Ramos (cell line): ENCODE data around the gene CSTA.
"Not testable (repeated sequence)": the region's sequence is repeated elsewhere in the genome, so short reads cannot be mapped to it uniquely, and the experiment has no call there.

Experiments
- in situ Hi-C: fragments of 300-500 bp; cut with MboI; formaldehyde crosslinking; loops from one replicate; pipeline ENCODE4 v1.14.3; 2022; ENCODE audit warnings: low sequenced_read_pairs; ENCODE audit not compliant: unreplicated experiment

Gene CSTA

DNA sequence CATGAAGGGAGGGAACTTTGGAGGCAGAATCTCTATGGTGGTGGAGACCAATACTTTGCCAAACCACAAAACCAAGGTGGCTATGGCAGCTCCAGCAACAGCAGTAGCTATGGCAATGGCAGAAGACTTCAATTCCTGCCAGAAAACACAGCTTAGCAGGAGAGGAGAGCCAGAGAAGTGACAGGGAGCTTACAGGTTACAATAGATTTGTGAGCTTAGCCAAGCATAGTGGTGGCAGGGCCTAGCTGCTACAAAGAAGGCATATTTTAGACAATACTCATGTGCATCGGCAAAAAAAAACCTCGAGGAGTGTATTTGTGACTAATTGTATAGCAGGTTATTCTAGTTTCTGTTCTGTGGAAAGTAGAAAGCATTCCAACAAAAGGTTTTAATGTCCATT is 6.4 kb upstream of the CSTA start:
- in situ Hi-C loops = no loop called here

DNA sequence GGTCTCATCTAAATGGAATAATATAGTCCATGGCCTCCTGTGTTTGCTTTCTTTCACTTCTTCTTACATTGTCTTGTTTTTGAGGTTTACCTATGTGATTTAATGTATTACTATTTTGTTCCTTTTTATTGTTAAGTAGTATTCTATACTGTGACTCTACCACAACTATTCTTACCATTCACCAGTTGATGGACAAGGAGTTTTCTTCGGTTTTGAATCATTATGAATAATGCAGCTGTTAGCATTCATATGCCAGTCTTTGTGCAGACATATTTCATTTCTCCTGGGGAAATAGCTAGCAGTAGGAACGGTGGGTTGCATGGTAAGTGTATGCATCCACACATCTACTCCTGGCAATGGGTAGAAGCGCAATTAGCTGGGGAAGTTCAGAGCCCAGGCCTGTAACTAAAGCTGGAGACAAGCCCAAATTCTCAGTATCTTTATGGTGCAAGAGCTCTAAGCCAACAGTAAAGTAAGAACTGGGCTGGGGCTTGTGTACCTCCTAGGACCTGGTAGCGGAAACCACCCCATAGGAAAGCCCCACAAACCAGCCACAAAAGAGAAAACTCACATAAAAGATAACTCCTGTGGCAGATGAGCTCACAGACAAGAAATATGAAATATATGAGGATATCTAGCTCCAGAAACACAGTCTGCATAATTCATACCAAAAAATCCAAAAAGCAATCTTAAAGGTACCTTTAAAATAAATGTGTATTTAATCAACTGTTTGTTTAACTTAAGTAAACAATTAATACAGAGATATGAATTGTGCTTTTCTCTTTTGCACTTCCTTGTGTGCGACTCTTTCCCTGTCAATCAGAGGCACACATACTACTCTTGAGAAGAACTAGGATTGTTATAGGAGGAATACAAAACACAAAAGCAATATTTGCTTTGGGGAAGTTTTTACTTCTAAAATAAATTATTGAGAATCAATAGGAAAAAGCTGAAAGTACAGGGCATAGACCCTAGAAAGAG is 2.7 kb upstream of the CSTA start:
- in situ Hi-C loops = no loop called here

DNA sequence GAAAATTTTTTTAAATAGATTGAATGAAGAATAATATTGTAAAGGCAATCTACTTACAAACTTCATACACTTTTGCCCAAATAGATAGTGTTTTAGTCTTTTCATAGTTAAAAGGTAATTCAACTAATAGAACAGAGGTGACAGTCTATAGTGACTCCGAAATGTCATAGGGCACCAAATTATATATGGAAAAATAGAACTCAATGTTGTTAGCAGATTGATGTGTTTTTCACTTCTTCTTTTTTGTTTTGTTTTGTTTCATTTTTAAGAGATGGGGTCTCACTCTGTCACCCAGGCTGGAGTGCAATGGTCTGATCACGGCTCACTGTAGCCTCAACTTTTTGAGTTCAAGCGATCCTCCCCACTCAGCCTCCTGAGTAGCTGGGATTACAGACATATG is 721 bp downstream of the CSTA start:
- in situ Hi-C loops = no loop called here

DNA sequence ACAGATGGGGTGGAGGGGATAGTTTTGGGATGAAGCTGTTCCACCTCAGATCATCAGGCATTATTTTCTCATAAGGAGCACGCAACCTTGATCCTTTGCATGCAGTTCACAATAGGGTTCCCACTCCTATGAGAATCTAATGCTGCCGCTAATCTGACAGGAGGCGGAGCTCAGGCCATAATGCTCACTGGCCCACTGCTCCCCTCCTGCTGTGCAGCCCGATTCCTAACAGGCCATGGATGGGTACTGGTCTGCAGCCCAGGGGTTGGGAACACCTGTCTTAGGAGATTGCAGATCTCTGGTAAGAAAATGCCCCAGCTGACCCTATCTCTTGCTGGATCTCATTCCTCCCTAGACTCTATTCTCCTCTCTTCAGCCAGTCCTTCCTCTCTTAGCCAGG is 6.8 kb downstream of the CSTA start:
- in situ Hi-C loops = no loop called here

DNA sequence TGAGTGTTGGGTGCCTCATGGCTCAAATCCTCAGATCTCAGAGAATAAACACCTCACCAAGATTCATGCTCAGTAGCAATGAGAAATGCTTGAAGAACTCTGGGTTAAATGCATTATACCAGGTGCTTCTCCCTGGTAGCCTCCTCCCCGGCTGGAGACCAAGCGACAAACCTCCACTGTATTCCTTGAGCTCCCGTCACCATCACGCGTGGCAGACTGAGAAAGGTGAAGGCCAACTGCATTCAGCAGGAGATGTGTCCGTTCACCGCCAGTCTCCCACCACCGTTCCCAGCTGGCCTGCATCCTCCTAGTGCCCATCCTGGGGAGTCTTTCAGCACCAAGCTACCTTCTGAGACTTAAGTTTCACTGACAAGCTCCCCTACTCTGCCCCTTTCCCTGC is 7.5 kb downstream of the CSTA start:
- in situ Hi-C loops = no loop called here

DNA sequence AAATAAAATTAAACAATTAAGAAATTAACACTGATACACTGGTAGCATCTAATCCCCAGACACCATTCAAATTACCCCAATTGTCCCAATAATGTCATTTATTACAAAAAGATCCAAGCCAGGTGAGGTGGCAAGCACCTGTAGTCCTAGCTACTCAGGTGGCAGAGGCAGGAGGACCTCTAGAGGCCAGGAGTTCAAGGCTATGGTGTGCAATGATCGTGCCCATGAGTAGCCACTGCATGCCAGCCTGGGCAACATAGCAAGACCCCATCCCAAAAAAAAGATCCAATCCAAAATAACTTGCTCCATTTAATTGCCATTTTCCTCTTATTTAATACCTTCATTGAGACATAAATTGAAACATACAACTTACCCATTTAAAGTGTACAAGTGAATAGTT is 17.8 kb downstream of the CSTA start:
- in situ Hi-C loops = no loop called here

DNA sequence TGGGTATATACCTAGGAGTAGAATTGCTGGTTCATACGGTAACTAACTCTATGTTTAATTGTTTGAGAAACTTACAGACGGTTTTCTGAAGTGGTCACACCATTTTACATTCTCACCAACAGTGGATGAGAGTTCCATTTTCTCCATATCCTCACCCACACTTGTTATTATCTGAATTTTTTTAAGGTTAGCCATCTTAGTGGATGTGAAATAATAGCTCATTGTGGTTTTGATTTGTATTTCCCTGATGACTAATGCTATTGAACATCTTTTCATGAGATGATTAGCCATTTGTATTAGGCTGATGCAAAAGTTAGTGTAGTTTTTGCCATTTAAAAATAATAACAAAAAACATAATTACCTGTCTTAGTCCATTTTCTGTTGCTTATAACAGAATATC is 18.6 kb downstream of the CSTA start:
- in situ Hi-C loops = no loop called here

DNA sequence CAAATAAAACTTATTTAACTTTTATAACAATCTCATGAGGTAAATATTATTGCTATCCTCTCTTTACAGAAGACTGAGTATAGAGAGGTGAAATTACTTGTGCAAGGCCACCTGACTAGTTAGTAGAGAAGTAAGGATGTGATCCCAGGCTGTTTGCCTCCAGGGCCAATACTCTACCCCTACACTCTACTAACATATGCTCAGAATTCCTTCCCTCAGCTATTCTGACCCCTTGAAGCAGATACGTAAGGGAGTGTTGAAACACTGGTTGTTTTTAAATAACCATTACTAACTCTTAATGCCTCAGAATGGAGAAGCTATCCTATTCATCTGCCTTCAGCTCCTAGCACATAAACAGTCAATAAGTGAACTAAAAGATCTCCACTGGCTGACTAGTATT is 24.1 kb downstream of the CSTA start:
- in situ Hi-C loops = no loop called here

DNA sequence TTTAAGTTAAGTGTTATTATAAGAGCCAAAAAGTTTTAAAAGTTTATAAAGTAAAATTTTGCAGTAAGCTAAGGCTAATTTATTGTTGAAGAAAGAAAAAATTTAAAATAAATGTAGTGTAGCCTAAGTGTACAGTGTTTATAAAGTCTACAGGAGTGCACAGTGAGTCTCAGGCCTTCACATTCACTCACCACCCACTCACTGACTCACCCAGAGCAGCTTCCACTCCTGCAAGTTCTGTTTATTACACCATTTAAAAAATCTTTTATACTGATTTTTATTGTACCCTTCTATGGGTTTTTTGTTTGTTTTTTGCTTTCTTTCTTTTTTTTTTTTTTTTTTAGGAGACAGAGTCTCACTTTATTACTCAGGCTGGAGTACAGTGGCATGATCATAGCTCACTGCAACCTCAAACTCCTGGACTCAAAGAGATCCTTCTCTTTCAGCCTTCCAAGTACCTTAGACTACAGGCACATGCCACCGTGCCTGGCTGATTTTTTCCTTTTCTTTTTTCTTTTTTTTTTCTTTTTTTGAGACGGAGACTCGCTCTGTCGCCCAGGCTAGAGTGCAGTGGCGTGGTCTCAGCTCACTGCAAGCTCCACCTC is 25.9 kb downstream of the CSTA start:
- in situ Hi-C loops = no loop called here

DNA sequence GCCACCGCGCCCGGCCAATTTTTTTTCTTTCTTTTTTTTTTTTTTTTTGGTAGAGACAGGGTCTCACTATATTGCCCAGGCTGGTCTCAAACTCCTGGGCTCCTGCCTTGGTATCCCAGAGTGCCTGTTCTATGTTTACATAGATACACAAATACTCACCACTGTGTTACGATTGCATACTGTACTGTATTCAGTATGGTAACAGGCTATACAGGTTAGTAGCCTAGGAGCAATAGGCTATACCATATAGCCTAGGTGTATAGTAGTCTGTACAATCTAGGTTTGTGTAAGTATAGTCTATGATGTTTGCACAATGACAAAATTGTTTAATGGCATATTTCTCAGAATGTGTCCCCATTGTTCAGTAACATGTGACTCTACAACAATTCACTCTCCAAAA is 26.6 kb downstream of the CSTA start:
- in situ Hi-C loops = no loop called here

DNA sequence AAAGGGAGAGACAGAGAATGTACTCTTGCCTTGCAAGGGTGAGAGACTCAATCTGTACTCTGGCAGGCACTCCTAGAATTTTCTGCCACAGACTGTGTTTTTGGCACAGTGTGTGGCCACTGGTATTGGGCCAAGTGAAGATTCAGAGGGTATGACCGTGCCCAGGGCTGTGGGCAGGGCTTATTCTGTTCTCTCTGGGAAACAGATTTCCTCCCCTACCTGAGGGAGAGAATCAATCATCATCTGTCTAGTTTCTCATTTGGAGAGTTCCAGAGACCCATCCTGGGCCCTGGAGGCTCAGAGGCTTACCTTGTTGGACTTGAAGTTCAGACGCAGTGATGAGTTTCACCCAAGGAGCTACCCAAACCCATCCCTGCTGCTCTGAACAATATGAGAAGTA is 28.2 kb downstream of the CSTA start:
- in situ Hi-C loops = no loop called here

DNA sequence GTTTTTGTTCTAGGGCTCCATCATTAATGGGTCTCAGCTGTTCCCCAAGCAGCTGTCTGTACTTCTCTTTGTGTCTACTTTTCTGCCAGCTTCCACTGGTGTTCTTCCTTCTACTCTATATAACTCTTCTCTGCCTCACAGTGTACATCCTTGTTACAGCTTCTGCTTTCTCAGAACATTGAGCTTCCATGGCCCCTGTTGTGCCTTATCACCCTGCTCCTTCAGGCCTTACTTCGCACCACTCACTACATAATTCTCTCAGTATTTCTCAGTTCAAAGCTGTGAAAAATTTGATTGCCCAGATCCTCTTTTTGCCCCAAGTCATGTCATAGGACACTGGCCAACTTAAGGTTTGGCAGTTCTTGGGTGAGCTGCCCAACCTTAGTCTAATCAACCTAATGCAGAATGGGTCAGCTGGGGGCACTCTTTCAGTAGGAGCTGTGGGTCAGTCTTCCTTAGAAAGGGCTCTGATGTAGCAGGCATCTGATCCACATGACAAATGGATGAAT is 28.9 kb downstream of the CSTA start:
- in situ Hi-C loops = no loop called here

DNA sequence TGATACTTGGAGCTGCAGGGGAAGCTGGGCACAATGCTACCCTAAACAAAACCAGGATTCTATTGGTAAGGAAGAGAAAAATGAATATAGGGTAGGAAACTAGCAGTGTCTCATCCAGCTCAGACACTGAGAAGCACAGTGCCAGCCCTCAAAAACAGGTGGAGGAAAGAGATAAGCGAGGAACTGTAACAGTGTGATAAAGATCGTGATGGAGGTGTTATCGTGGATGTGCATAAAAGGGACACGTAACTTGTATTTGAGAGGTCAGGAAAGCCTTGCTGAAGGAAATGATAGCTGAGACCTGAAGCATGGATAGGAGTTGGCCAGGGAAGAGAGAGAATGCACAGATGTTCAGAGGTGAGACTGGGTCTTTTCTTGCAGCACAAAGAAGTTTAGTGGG is 30.6 kb downstream of the CSTA start:
- in situ Hi-C loops = no loop called here

DNA sequence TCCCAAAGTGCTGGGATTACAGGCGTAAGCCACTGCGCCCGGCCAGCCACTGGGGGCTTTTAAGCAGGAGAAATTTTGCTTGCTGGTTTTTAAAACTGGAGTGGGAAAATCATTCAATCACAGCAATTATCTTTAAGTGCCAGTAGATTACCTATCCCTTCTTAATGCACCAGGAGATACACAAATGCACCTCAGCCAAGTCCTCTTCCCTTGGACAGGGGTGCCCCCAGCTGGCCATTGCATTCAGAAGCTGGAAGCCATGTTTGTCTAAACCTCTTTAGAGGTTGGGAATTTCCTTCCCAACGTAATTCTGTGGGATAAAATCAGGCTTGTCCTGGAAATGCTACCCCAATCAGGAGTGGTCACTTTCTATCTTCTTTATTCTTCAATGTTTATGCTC is 31.4 kb downstream of the CSTA start:
- in situ Hi-C loops = no loop called here

DNA sequence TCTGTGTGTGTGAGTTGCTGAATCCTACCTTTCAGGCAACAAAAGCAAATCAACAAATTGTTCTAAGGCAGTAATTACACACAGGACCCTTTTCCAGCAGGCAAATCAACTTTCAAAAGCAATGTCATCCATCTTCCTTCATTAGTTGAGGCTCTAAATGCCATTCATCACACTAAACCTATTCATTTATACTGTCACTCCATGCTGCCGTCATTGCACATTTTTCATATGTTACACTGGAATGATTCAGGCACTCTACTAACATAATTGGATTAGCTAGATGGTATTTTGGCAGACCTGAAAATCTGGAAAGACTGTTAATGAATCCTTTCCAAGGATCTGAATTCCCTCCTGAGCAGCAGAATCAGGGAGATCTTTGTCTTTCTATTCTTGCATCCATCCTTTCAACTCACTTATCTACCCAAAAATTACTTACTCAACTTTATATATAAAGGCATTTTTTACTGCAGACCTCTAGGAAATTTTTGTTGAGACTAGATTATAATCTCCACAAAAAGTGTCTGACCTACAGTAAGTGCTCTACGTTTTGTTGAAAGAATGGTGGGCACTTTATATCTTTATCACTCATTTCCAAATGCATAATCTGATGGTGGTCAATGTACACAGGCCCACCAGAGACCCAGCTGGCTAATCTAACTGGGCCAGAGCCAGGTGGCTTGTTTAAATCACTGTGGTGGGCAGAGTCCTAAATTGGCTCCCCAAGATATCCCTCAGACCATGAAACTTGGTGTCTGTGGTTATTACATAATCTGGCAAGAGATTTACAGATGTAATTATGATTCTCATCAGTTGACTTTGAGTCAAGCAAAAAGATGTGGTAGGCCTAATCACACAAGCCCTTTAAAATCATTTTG is 33.0 kb downstream of the CSTA start:
- in situ Hi-C loops = no loop called here

DNA sequence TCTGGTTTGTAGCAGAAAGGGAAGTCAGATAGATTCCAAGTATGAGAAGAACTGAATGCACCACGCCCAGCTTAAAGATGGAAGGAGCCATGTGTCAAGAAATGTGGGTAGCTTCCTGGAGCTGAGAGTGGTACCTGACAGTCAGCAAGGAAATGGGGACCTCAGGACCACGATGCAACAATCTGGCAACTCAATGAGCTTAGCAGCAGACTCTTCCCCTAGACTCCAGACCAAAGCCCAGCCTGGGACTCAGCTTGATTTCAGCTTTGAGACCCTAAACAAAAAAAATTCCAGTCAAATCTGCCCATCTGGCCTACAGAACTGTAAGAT is 33.6 kb downstream of the CSTA start:
- in situ Hi-C loops = no loop called here

DNA sequence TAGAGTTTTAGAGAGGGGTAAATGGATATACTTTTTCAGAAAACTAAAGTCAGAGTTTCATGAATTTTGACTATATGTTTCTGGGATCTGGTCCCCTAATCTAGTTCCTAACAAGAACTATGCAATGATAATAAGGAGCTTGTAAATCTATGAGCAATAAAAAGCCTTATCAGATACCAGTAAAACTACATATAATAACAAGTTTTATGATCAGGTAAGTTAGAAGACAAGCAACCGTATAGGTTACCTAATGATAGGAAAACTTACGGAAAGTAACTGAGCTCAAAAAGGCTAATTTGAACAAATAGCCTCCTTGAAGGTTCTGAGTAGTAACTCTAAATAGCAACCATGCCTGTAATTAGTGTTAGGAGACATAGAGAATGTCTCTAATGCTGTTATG is 37.0 kb downstream of the CSTA start:
- in situ Hi-C loops = no loop called here

DNA sequence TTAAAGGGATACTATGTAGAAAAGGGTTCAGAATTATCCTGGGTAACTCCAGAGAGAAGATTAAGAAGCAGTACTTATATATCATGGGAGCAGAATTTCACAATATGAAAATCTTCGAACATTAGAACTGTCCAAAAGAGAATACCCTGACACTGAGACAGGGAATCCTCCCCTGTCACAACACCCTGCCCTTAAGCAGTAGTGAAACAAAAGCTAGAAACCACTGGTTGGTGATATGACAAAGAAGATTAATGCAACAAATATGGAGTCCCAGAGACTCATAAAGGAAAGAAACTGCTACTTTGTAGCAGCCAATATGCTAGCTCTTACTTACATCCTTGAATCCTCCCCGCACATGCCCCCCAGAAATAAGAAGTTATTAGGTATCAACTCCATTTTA is 39.4 kb downstream of the CSTA start:
- in situ Hi-C loops = no loop called here

DNA sequence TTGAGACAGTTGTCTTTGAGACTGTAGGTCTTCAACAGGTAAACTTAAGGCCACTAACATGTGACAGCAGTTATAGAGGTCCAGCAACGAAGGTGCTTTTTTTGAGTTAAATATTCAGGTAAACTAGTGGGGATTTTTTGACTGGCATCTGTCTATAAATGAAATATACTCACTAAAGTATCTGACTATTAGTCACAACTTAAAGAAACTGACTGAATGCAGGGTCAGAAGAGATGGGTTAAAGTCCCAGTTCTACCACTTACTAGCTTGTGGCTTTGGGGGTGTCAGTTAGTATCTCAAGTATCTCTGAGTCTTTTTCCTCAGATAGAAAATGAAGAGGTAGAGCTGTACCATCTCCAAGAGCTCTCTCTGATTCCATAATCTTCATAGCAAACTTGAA is 40.0 kb downstream of the CSTA start:
- in situ Hi-C loops = no loop called here

DNA sequence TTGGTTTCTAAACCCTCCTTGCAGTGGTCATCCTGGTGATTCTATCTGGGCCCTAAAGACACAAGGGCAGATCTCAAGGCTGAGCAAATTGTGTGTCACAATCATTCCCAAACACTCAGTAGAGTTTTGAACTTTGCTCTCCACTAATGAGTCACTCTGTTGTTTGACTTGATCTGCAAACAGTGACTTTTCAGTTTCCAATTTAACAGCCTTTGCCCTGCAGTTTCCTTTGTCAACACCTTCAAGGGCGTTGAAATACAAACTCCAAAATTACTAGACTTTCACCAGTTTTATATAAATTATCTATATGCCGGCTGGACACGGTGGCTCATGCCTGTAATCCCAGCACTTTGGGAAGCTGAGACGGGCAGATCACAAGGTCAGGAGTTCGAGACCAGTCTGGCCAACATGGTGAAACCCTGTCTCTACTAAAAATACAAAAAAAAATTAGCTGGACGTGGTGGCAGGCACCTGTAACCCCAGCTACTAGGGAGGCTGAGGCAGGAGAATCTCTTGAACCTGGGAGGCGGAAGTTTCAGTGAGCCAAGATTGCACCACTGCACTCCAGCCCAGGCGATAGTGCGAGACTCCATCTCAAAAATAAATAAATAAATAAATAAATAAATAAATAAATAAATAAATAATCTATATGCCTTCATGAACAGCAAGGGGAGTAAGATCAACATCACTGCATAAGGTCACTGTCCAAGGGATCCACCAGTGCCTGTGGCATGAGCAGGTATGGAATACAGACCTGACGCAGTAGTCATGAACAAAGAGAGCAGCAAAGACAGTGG is 40.7 kb downstream of the CSTA start:
- in situ Hi-C loops = not testable (repeated sequence)
